Dermis blood vessel endothelial cell (primary cell): ENCODE results near the gene FAM83E. TPM values are rescaled to one million over a fixed set of nuclear protein-coding genes. Genes with fewer than 3 reads are reported as not detected.

ENCODE experiments used
- DNase-seq: peaks from one replicate; pipeline ENCODE4 v3.0.0; 2010
- total RNA-seq: library from RNA; depleted of rRNA; stranded (reverse); fragments of >200 nt; gene quantifications from 2 replicates; pipeline ENCODE4 v1.2.3, GENCODE V29; 2014

FAM83E gene
- total RNA-seq, 1 donor from 2014 or later = not detected

DNA sequence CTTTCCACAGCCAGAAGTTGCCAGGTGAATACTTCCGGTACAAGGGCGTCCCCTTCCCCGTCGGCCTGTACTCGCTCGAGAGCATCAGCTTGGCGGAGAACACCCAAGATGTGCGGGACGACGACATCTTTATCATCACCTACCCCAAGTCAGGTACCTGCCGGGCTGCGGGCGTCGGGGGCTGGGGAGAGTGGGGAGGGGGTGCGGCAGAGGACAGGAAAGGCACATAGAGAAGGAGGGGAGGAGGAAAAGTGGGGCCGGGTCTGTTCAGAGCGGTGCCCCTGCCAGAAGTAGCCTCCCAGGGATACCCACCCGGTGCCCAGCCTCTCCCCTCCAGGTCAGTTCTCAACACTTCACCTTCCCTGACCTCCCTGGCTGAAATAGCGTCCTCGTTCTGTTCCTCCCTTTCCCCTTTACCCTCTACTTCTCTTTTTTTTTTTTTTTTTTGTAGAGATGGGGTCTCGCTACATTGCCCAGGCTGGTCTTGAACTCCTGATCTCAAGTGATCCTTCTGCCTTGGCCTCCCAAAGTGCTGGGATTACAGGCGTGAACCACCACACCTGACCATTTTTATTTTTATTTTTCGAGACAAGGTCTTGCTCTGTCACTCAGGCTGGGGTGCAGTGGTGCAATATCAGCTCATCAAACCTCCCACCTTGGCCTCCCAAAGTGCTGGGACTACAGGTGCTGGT is 38.8 kb downstream of the FAM83E start:
- DNase-seq = no peak

DNA sequence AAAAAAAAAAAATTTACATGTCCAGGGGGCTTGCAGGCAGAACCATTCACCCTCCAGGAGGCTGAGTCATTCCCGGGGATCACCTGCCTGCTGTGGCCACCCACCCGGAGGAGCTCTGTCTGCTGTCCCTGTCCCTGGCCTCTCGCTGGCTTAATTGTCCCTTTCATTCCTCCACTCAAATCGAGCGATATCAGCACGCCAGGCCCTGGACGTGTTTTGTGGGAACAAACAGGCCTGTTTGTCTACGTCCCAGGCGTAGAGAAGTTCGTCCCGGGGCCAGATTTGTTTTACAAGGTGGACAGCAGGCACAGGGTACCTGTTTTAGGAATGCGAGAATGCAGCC is 41.7 kb downstream of the FAM83E start:
- no peak for DNase-seq

DNA sequence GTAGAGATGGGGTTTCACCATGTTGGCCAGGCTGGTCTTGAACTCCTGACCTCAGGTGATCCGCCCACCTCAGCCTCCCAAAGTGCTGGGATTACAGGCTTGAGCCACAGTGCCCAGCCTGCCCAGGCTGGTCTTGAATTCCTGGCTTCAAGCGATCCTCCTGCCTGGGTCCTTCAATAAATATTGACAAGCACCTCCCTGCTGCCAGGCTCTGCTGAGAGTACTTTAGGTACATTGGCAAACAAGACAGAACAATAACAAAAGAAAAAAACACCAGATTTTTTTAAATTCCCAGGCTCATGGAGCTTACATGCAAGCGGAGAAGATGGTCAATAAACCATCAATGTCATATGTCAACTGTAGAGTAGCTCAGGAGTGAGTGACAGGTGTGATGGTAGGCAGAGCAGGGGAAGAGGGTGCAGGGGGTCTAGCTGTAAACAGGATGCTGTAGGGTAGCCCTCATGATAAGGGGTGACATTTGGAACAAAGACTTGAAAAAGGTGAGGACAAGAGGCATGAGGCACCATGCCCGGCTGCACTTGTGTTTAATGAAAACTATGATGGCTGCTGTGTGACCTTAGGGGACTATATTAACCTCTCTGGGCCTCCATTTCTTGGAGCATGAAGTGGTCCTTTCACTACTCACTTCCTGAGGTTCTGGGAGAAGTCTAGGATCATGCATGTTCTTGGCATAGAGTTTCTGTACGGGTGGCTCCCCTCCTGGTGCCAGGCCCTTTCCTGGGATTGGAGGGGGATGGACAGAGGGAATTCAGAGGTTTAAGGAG is 43.3 kb downstream of the FAM83E start:
- no peak for DNase-seq

DNA sequence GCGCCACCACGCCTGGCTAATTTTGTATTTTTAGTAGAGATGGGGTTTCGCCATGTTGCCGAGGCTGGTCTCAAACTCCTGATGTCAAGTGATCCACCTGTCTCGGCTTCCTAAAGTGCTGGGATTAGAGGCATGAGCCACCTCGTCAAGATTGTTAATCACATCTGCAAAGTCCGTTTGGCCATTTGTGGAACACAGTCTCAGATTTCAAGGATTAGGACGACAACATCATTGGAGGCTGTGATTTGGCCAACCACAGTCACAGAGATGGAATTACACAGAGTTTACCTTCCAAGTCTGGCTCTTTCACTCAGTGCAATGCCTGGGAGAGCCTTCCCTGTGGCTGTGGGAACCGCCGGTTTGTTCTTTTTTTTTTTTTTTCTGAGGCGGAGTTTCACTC is 45.1 kb downstream of the FAM83E start:
- DNase-seq = no peak

DNA sequence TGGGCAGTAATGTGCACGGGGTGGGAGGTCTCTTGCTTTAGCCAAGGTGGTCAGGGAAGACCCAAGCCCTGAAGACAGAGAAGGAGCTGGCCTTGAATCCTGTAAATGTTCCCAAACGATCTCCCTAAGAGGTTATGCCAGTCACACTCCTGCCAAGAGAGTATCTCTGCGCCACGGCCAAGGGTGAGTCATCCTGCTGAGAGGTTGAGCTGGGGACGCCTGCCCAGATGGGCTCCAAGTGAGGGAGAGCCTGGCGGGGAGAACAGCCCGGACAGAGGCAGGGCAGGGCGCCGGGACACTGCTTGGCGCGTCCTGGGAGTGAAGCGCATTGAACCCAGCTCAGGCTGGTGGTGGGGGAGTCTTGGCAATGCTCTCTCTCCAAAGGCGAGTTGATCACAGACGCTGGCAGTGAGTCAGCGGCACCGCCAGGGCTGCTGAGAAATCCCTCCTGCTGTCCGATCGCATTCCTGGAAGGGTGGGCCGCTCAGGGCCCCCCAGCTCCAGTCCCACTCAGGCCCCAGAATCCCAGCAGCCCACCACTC is 46.5 kb downstream of the FAM83E start:
- DNase-seq = peak; percentile 80

DNA sequence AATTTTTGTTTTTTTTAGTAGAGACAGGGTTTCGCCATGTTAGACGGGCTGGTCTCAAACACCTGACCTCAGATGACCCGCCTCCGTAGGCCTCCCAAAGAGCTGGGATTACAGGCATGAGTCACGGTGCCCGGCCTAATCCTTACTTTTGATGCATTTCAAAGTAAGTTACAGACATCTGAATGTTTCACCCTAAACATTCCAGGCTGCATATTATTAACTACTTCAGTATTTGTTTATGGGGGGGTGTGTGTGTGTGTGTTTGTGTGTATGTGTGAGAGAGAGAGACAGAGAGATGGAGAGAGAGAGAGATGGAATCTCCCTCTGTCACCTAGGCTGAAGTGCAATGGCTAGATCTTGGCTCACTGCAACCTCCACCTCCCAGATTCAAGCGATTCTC is 49.8 kb downstream of the FAM83E start:
- DNase-seq = no peak

Other genes with a start within 250 kb of the FAM83E start
- gene KDELR1, start 223.5 kb downstream of the FAM83E start, total RNA-seq = 37.6 and 70.8 TPM in 2 replicates
- gene GRIN2D, start 221.4 kb downstream of the FAM83E start, total RNA-seq = 0.51 and 0.79 TPM in 2 replicates
- gene GRWD1, start 169.1 kb downstream of the FAM83E start, total RNA-seq = 41.4 and 57.9 TPM in 2 replicates
- gene KCNJ14, start 159.5 kb downstream of the FAM83E start, total RNA-seq = 0.33 and 0.51 TPM in 2 replicates
- 63.1 and 89.0 TPM in 2 replicates for gene CYTH2, start 145.7 kb downstream of the FAM83E start, total RNA-seq
- 0.14 TPM in 1 of 2 replicates, not detected in the other for gene LMTK3, start 103.2 kb downstream of the FAM83E start, total RNA-seq
- gene SULT2B1, start 62.9 kb downstream of the FAM83E start, total RNA-seq = 0.42 TPM in 1 of 2 replicates, not detected in the other
- not detected in 2 replicates for gene SPACA4, start 8.3 kb downstream of the FAM83E start, total RNA-seq
- gene RPL18, start 4.1 kb upstream of the FAM83E start, total RNA-seq = 1,626 and 2,230 TPM in 2 replicates
- 8.8 and 12.6 TPM in 2 replicates for gene SPHK2, start 4.4 kb upstream of the FAM83E start, total RNA-seq
- gene DBP, start 22.3 kb upstream of the FAM83E start, total RNA-seq = 1.6 and 3.1 TPM in 2 replicates
- gene CA11, start 31.1 kb upstream of the FAM83E start, total RNA-seq = 1.7 and 4.8 TPM in 2 replicates
- 0.05 TPM in 1 of 2 replicates, not detected in the other for gene NTN5, start 57.9 kb upstream of the FAM83E start, total RNA-seq
- not detected in 2 replicates for gene FUT2, start 80.9 kb upstream of the FAM83E start, total RNA-seq
- gene MAMSTR, start 104.6 kb upstream of the FAM83E start, total RNA-seq = 0.09 and 0.51 TPM in 2 replicates
- 130 and 154 TPM in 2 replicates for gene RASIP1, start 125.5 kb upstream of the FAM83E start, total RNA-seq
- 0.17 and 0.28 TPM in 2 replicates for gene IZUMO1, start 131.8 kb upstream of the FAM83E start, total RNA-seq
- gene FUT1, start 137.6 kb upstream of the FAM83E start, total RNA-seq = 8.1 and 10.9 TPM in 2 replicates
- not detected in 2 replicates for gene FGF21, start 140.4 kb upstream of the FAM83E start, total RNA-seq
- 40.7 and 56.7 TPM in 2 replicates for gene BCAT2, start 196.0 kb upstream of the FAM83E start, total RNA-seq
- 1.5 and 8.0 TPM in 2 replicates for gene HSD17B14, start 221.4 kb upstream of the FAM83E start, total RNA-seq